Gastrocnemius medialis (tissue), 4 donors: ENCODE measurements around the gene TFEB. TPM values are rescaled to one million over a fixed set of nuclear protein-coding genes. Genes with fewer than 3 reads are reported as not detected.

Experiments used
- ATAC-seq, 2 donors: fragments of 150-250 bp; one replicate each; pipeline ENCODE4 v1.9.1; 2016
- DNase-seq, 2 donors: peaks; one replicate each; pipeline ENCODE4 v3.0.0-alpha.2; 2019
- H3K27ac ChIP-seq, 4 donors: fragments of 200-600 bp; sonication (generic); 1 replicate in 1 of 4; 2 replicates in 3 of 4; pipeline ENCODE4 v1.5.1; 2016 to 2018; ENCODE audit warnings: mild to moderate bottlenecking in 2 of 4, moderate library complexity in 1 of 4
- H3K27me3 ChIP-seq, 3 donors: fragments of 200-600 bp; sonication (generic) in 2 of 3; 1 replicate in 1 of 3; 2 replicates in 2 of 3; pipeline versions ENCODE4 v1.5.1 to v1.6.0; 2016 to 2019; ENCODE audit warnings: mild to moderate bottlenecking in 1 of 3, moderate library complexity in 1 of 3
- H3K36me3 ChIP-seq, 2 donors: fragments of 200-600 bp; sonication (generic) in 1 of 2; one replicate each; pipeline ENCODE4 v1.5.1; 2017 to 2018
- H3K4me1 ChIP-seq, 2 donors: fragments of 200-600 bp; sonication (generic) in 1 of 2; one replicate each; pipeline ENCODE4 v1.5.1; 2016 to 2017; ENCODE audit warnings: mild to moderate bottlenecking in 2 of 2
- H3K4me3 ChIP-seq, 4 donors: fragments of 200-600 bp; sonication (generic) in 3 of 4; 1 replicate in 1 of 4; 2 replicates in 3 of 4; pipeline ENCODE4 v1.5.1; 2016 to 2019; ENCODE audit warnings: mild to moderate bottlenecking in 2 of 4
- H3K9me3 ChIP-seq, 3 donors: fragments of 200-600 bp; sonication (generic) in 2 of 3; 1 replicate in 1 of 3; 2 replicates in 2 of 3; pipeline ENCODE4 v1.5.1; 2016 to 2019
- CTCF ChIP-seq, 5 experiments: fragments of 450-650 bp in 3 of 5; fragments of 200-600 bp in 2 of 5; sonication (generic) in 2 of 5; IDR thresholded peaks in 4 of 5; conservative IDR thresholded peaks in 1 of 5; 1 replicate in 4 of 5; 2 replicates in 1 of 5; pipeline ENCODE4 v1.5.1; 2016 to 2019; ENCODE audit warnings: antibody characterized with exemption in 5 of 5, mild to moderate bottlenecking in 3 of 5, moderate library complexity in 3 of 5
- POLR2A ChIP-seq, 2 donors: fragments of 450-650 bp; IDR thresholded peaks; one replicate each; pipeline ENCODE4 v1.6.1; 2017; ENCODE audit warnings: antibody characterized with exemption in 2 of 2, mild to moderate bottlenecking in 2 of 2, moderate library complexity in 2 of 2
- in situ Hi-C, 4 donors: fragments of 200-750 bp; cut with MboI; loops; one replicate each; pipeline versions ENCODE4 v1.15.0 to v1.8.0; 2017; ENCODE audit warnings: low sequenced_read_pairs in 4 of 4
- intact Hi-C: fragments of 100-400 bp; cut with DNase I; formaldehyde crosslinking; loops from one replicate; pipeline ENCODE4 v1.15.1; 2023; ENCODE audit warnings: low total_unique reads
- total RNA-seq, 4 donors: library from RNA; depleted of rRNA; stranded (reverse); fragments of >200 nt; gene quantifications; one replicate each; pipeline versions ENCODE4 v1.1.0 to v1.2.3, GENCODE V29; 2016

Gene TFEB
- total RNA-seq, 4 donors from 2014 or later: 82.8 to 121 (median 93.3) TPM

- intact Hi-C loops: no loop called here
Observed at GRCh38 chr6:41639809-41640371, 95.5 kb downstream of the TFEB start.

DNA sequence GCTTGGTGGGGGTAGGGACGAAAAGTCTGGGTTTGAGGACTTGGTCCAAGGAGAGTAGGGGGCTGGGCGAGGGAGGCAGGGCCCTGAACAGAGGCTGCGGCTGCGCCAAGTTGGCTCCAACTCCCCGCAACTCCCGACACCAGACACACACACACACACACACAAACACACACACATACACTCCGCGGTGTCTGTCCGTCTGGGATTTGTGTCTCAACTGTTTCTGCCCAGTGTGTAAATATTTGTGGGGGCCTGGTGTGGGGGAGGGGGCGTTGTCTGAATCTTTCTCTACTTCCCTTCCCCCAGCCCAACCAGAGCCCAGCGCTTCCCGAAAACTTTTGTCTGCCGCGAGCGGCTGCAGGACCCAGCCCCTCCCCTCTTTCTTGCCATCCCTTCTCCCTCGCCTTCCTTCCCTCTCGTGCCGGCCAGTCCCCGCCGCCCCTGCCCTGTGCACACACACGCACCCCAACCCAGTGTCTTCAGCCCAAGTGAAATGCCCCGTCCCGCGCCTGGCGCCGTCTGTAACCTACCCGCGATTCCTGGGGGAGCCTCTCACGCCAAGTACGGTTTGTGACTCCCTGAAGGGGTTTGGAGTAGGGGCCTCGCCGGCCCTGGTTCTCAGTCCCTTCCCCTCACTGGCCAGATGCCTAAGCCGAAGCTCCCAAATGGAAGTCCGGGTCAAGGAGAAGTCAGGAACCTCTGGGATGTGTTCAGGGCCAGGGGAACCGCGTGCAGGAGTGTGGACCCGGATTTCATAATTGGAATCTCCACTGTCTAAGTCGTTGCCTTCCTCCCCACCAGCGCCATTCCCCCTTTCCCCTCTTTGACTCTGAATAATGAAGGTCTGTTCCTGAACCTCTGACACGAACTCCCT, 96.2 kb downstream of the TFEB start:
- in situ Hi-C loops: no loop called here
- H3K27ac ChIP-seq: no peak overlapping the region
- DNase-seq (no peak), ATAC-seq (no peak)
- H3K4me3 ChIP-seq: peak overlapping the region; percentile 45 to 58 (median 46)
- peaks cover 6 to 19% of the 10 kb centered on the region in 2 donors for H3K4me1 ChIP-seq
- intact Hi-C loops: no loop called here
- no peaks in the 10 kb centered on the region for H3K9me3 ChIP-seq
- H3K27me3 ChIP-seq: peaks cover 30 to 47% (median 36%) of the 10 kb centered on the region in 3 donors
- TF ChIP-seq CTCF (IDR thresholded peaks at IDR 0.05 in 4 of 5, conservative IDR thresholded peaks at IDR 0.05 in 1 of 5) (no peak), POLR2A (IDR thresholded peaks at IDR 0.05) (no peak)
- H3K36me3 ChIP-seq: no peaks in the 10 kb centered on the region

More at GRCh38 chr6:41639809-41640371, 95.5 kb downstream of the TFEB start:
- H3K4me1 ChIP-seq: peaks cover 6 to 19% of the 10 kb centered on the region in 2 donors
- ATAC-seq (no peak), DNase-seq (no peak)
- H3K4me3 ChIP-seq: no peak overlapping the region
- in situ Hi-C loops: no loop called here
- no peak overlapping the region for H3K27ac ChIP-seq
- no peaks in the 10 kb centered on the region for H3K9me3 ChIP-seq
- peaks cover 30 to 47% (median 36%) of the 10 kb centered on the region in 3 donors for H3K27me3 ChIP-seq
- TF ChIP-seq POLR2A (IDR thresholded peaks at IDR 0.05) (no peak), CTCF (IDR thresholded peaks at IDR 0.05 in 4 of 5, conservative IDR thresholded peaks at IDR 0.05 in 1 of 5) (no peak)
- H3K36me3 ChIP-seq: no peaks in the 10 kb centered on the region

DNA sequence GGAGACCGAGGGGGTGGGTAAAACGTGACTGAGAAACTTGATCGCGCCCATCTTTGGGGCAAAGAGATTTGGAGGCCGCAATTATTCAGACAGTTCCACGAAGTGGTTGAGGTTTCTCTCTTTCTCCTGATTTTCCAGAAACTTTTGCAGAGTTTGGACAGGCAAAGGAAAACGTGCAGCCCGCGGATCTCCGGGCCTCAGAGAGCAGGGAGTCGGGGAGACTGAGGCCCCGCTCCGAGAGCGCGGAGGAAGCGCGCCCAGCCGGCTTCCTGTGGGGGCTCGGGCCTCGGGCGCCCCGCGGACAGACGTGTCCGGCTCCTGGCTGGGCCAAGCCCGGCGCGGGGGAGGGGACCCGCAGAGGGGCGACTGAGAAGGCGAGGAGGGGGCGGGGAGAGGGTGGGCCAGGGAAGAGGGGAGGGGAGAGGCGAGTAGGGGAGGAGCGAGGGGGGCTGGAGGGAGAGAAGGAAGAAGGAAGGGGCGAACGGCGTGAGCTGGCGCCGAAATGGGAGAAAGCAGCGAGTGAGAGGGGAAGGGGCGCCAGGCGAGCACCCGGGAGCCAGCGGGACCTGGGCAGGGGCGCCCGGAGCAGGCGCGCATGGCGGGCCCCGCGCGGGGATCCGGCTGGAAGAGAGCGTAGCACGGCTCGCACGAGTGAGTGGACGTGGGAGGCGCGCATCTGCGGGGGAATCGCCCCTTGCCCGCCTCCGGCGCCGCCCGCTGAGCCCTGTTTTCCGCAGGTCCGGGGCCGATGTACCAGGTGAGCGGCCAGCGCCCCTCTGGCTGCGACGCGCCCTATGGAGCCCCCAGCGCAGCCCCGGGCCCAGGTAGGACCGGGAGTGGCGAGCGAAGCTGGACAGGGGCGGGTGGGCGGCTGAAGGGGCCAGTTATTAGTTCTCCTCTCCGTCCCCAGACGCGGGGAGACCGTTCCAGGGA, 97.1 kb downstream of the TFEB start, which contains the start of gene MDFI:
Gene MDFI (plus strand): TSS at position 467 of the 933 bp plus-strand sequence. CDS start 282 bp downstream, at position 749.
- in situ Hi-C loops: no loop called here
- ATAC-seq (no peak), DNase-seq (no peak)
- Histone ChIP-seq H3K36me3 (no peaks in the 10 kb centered on the region), H3K27me3 (peaks cover 30 to 47% (median 36%) of the 10 kb centered on the region in 3 donors), H3K27ac (no peak within 1 kb of the TSS), H3K9me3 (no peaks in the 10 kb centered on the region), H3K4me1 (peaks cover 6 to 19% of the 10 kb centered on the region in 2 donors), H3K4me3 (peak within 1 kb of the TSS; percentile 45 to 58 (median 46))
- no peak for TF ChIP-seq CTCF (IDR thresholded peaks at IDR 0.05 in 4 of 5, conservative IDR thresholded peaks at IDR 0.05 in 1 of 5)
- TF ChIP-seq POLR2A (IDR thresholded peaks at IDR 0.05): no peak
- intact Hi-C loops: no loop called here

DNA sequence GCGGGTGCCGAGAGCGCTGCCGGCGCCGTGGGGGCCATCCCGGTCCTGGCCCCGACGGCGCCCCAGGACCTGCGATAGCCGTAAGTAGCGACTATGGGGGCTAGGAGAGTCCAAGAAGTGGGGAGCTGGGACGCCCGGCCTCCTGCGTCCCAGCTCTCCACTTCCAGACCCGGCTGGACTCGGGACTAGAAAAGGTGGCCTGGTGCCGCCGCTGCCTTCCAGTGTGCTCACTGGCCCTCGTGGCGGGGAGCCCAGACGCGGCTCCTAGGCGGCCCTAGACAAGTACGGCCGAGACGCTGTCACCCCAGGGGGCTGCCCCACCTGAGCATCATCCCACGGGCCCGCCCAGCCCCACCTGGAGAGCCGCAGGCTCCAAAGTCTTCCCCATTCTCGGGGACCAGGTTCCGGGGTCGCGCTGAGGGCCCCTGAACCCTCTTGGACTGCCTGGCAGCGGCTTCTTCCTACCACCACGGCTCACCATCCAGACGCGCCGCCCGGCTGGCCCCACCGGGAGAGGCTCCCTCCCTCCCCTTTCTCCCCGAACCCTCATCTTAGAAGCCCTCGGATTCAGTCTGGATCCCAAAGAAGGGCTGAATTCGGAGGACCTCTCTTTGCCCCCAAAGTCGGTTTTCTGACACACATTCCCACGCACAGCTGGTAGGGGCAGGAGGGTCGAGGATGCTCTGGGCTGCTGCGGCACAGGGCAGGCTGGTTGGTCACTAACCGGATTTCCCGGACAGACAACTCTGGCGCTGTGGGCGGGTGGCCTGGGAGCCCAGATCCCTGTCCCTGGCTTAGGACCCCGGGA, 98.0 kb downstream of the TFEB start:
- peak overlapping the region; percentile 45 to 58 (median 46) for H3K4me3 ChIP-seq
- H3K4me1 ChIP-seq: peaks cover 6 to 19% of the 10 kb centered on the region in 2 donors
- intact Hi-C loops (no loop called here), in situ Hi-C loops (no loop called here)
- no peak overlapping the region for H3K27ac ChIP-seq
- no peaks in the 10 kb centered on the region for H3K36me3 ChIP-seq
- H3K9me3 ChIP-seq: no peaks in the 10 kb centered on the region
- TF ChIP-seq POLR2A (IDR thresholded peaks at IDR 0.05) (no peak), CTCF (IDR thresholded peaks at IDR 0.05 in 4 of 5, conservative IDR thresholded peaks at IDR 0.05 in 1 of 5) (no peak)
- peaks cover 30 to 47% (median 36%) of the 10 kb centered on the region in 3 donors for H3K27me3 ChIP-seq
- no peak for DNase-seq
- no peak for ATAC-seq
